Peyer's patch (tissue), 4 donors: Measurements from ENCODE around the gene TDRD12.

Experiments used
- POLR2A ChIP-seq, 2 donors: fragments of 450-650 bp; IDR thresholded peaks; one replicate each; pipeline ENCODE4 v1.5.1; 2017; ENCODE audit warnings: antibody characterized with exemption in 2 of 2, mild to moderate bottlenecking in 2 of 2, moderate library complexity in 2 of 2
- TF ChIP-seq, protein P1 (sequence below), 6 experiments: fragments of 450-650 bp in 4 of 6; fragments of 200-600 bp in 2 of 6; sonication (generic) in 1 of 6; IDR thresholded peaks; one replicate each; pipeline ENCODE4 v1.5.1; 2017 to 2019; ENCODE audit warnings: antibody characterized with exemption in 6 of 6, mild to moderate bottlenecking in 3 of 6, moderate library complexity in 1 of 6

DNA sequence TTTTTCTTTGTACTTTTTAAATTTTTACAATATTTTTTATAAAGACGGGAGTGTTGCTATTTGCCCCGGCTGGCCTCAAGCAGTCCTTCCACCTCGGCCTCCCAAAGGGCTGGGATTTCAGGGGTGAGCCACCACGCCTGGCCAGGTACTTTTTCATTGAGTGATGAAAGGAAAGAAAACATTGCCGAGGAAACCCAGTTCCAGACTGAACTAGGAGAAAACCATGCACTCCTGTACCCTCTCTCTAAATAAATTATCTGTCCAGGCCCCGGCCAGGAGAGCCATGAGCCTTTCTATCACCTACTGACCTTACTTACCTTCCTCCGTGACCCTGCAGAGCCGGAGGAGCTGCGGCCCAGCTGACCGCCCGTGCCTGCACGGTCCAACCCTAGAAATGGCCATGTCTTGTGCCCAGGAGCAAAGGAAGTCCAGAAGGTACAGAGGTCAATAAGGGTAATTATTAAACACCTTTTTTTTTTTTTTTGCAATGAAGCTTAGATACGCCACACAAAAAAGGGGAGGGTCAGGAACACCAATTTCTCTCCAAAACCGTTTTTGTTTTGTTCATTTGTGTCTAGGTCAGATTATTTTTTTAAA is 149.9 kb downstream of the TDRD12 start, which contains the start of gene SLC7A9:
- TF ChIP-seq, protein P1, sequence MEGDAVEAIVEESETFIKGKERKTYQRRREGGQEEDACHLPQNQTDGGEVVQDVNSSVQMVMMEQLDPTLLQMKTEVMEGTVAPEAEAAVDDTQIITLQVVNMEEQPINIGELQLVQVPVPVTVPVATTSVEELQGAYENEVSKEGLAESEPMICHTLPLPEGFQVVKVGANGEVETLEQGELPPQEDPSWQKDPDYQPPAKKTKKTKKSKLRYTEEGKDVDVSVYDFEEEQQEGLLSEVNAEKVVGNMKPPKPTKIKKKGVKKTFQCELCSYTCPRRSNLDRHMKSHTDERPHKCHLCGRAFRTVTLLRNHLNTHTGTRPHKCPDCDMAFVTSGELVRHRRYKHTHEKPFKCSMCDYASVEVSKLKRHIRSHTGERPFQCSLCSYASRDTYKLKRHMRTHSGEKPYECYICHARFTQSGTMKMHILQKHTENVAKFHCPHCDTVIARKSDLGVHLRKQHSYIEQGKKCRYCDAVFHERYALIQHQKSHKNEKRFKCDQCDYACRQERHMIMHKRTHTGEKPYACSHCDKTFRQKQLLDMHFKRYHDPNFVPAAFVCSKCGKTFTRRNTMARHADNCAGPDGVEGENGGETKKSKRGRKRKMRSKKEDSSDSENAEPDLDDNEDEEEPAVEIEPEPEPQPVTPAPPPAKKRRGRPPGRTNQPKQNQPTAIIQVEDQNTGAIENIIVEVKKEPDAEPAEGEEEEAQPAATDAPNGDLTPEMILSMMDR (IDR thresholded peaks at IDR 0.05): no peak
- peak; percentile 60 to 62 for TF ChIP-seq POLR2A (IDR thresholded peaks at IDR 0.05)
